GM08714 (cell line): ENCODE measurements around the gene IFI27L2.

Source experiments
- H3K4me3 ChIP-seq: fragments of 200-500 bp; sonication (Bioruptor generic); 2 replicates; pipeline ENCODE4 v1.5.1; 2014; ENCODE audit warnings: mild to moderate bottlenecking, low read length, inconsistent platforms
- ZNF274 ChIP-seq: IDR thresholded peaks from 2 replicates; pipeline ENCODE4 v1.6.1; 2012; ENCODE audit warnings: mild to moderate bottlenecking, low read depth, low read length

The IFI27L2 gene

GRCh38 chr14:94110552-94111181, 18.7 kb downstream of the IFI27L2 start, which contains the start of gene IFI27:
Gene IFI27 (plus strand): TSS chr14:94110736.
- H3K4me3 ChIP-seq: no peak within 1 kb of the TSS
- TF ChIP-seq ZNF274: no peak

- no peak for TF ChIP-seq ZNF274
- no peak overlapping the region for H3K4me3 ChIP-seq
Measured at GRCh38 chr14:94109915-94110250, 19.5 kb downstream of the IFI27L2 start.

DNA sequence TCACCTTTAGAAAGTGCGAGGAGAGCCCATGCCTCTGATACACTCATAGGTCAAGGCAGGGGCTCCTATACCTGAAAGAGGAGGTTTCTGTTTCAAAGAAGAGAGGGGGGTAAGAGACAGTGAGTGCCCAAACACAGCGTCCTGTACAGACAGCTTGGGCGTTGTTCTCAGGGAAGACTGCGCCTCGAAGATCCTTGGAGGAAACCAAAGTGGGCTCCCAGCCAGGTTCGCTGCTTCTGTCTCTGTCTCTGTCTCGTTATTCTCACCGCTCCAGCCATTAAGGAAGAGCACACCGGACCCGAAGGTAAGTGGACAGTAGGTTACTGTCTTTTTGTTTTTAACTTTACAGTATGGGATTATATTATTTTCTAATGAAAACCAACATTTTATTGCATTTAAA, 24.7 kb downstream of the IFI27L2 start:
- no peak for TF ChIP-seq ZNF274
- no peak overlapping the region for H3K4me3 ChIP-seq

DNA sequence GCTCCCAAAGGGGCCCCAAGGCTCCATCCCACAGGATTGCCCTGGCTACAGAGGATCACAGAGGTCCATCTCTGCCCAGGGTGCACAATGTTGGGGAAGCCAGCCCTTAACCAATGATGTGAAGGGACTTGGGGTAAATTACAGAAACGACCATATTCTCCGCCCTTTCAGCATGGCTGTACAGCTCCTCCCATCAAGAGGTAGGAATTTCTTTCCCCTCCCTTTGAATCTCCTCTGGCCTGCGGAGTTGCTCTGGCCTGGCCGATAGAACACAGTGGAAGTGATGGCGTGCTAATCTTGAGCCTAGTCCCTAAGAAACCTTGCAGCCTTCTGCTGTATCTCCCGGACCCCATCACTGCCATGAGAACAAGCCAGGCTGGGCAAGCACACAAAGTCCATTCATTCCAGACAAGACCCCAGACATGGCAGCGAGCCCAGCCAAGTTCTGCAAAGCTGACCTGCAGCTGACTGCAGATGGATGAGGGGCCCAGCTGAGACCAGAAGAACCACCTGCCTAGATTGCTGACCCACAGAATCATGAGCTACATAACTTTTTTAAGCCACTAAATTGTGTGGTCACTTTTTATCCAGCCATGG, 25.8 kb downstream of the IFI27L2 start:
- H3K4me3 ChIP-seq: no peak overlapping the region
- TF ChIP-seq ZNF274: no peak

GRCh38 chr14:94102768-94103482, 26.5 kb downstream of the IFI27L2 start:
- TF ChIP-seq ZNF274: no peak
- H3K4me3 ChIP-seq: no peak overlapping the region

GRCh38 chr14:94101748-94102147, 27.7 kb downstream of the IFI27L2 start:
- H3K4me3 ChIP-seq: no peak overlapping the region
- no peak for TF ChIP-seq ZNF274

DNA sequence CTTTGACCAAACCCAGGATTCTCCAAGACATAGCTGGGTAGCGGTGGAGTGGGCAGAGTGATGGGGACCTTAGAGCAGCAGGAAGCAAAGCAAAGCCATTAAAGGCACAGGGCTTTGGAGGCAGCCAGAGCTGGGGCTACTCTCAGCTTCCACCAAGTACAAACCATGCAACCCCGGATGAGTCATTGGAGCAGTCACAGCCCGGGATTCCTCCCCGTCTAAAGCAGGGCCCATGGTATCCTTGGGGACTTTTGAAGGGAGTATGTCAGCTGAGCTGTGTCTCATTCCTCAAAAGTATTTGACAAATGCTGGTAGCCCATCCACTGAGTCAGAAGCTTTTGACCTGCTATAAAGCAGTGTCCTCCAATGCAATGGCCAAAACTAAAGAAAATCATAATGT, 28.6 kb downstream of the IFI27L2 start:
- no peak overlapping the region for H3K4me3 ChIP-seq
- TF ChIP-seq ZNF274: no peak

DNA sequence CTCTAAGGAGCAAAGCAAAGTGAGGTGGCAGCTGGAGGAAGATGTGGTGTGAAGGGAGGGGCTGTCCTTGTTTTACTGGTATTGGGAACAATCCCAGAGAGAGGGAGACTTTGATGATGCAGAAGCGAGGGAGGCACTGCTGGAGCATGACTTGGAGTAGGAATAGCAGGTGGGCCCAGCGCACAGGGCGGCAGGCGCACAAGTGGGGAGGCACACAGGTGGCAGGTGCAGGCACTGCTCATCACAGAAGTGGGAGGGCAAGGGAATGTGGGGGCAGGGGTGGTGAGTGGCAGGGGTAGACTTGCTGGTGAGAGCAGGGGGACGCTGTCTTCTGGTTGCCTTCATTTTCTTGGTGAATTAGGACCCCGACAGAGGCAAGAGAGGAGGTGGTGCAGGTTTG, 30.4 kb downstream of the IFI27L2 start:
- no peak for TF ChIP-seq ZNF274

DNA sequence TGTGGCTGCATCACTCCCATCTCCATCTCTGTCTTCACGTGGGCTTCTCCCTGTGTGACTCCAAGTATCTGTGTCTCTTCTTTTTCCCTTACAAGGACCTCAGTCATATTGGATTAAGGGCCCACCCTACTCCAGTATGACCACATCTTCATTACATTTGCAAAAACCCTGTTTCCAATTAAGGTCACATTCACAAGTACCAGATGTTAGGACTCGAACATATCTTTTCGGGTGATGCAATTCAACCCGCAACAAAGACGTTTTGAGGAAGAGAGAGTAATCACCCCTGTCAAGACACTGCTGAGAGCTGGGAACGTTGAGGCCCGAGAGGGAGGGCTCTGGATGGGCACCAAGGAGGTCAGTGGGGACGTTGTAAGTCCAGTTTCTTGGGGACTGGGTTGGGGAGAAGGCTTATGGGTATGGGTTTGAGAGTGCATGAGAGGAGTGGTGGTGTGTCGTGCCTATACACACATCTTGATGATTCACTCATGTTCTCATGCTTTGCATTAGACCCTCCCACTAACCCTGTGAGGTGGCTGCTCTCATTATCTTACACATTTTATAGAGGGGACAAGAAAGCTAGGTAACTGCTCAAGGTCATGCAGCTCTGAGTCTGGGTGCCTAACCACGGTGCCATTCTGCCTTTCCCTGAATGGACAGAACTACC, 30.9 kb downstream of the IFI27L2 start:
- TF ChIP-seq ZNF274: no peak
- no peak overlapping the region for H3K4me3 ChIP-seq

More for the DNA sequence above, 30.4 kb downstream of the IFI27L2 start:
- no peak overlapping the region for H3K4me3 ChIP-seq

GRCh38 chr14:94097091-94097490, 32.3 kb downstream of the IFI27L2 start:
- TF ChIP-seq ZNF274: no peak
- H3K4me3 ChIP-seq: no peak overlapping the region

GRCh38 chr14:94093418-94093817, 36.0 kb downstream of the IFI27L2 start:
- no peak for TF ChIP-seq ZNF274
- no peak overlapping the region for H3K4me3 ChIP-seq

DNA sequence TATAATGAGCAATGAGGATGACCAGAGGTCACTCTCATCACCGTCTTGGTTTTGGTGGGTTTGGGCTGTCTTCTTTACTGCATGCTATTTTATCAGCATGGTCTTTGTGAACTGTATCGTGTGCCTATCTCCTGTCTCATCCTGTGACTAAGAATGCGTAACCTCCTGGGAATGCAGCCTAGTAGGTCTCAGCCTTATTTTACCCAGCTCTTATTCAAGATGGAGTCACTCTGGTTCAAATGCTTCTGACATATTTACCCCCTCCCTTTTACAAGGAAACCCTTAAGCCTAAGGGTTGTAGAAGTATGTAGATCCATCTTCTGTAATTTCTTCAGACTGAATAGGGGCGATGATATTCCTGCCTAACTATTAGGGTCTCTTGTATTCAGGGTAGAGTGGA, 39.9 kb downstream of the IFI27L2 start:
- TF ChIP-seq ZNF274: no peak
- no peak overlapping the region for H3K4me3 ChIP-seq

DNA sequence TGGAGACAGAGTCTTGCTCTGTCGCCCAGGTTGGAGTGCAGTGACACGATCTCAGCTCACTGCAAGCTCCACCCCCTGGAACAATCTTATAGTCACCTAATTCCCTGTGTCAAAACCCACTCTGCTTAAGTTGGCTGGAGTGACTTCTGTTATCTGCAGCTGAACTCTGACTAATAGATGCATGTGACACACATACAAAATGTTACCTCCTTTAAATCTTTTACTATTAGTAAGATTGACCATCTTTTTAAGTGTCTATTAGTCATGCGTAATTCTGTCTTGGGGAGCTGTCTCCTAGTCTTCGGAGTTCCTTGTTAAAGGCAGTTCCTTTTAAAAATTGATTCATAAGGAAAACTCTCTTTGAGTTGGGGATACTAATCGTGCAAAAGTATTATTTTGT, 40.9 kb downstream of the IFI27L2 start:
- TF ChIP-seq ZNF274: no peak
- no peak overlapping the region for H3K4me3 ChIP-seq

DNA sequence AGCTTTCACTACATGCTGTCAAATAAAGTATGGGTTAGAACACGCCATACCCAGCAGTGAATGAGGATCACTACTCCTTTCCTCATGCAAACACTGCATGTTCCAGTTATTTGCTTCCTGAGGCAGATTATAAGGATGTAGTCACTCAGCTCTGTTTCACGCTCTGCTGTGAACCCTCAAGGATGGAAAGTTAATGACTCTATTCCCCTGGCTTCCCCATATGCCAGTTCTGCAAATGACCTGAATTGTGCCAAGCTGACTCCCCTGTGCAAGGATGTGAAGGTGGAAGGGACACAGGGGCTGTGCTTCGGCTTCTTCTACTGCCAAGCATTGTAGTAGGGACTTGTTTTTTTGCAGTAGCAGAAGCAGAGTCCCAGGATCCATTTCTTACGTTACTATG, 41.5 kb downstream of the IFI27L2 start:
- H3K4me3 ChIP-seq: no peak overlapping the region
- no peak for TF ChIP-seq ZNF274

DNA sequence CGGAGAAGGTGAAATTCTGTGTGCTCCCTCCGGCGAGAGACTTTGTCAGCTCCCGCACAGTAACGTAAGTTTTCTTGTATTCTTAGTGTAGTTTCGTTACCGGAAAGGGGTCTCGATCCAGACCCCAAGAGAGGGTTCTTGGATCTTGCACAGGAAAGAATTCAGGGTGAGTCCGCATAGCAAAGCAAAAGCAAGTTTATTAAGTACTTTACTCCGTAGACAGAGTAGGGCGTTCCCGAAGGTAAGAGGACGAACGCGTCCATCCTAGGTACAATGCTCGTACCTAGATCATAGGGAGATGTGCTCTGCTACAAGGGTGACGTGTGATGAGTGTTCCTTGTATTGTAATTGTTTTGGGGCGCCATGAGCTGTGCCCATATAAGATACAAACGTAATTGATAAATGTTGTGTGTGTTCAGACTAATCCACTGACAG, 48.0 kb downstream of the IFI27L2 start:
- peak overlapping the region; percentile 85 for H3K4me3 ChIP-seq

More for the DNA sequence above, 48.0 kb downstream of the IFI27L2 start:
- no peak for TF ChIP-seq ZNF274
